Esophagus squamous epithelium (tissue), 5 donors: ENCODE measurements around the gene CNOT1. TPM values are rescaled to one million over a fixed set of nuclear protein-coding genes. Genes with fewer than 3 reads are reported as not detected.
A peak's percentile ranks its signal among the peaks of the same experiment; 100 is the strongest.

Source experiments
- DNase-seq: peaks from one replicate; lab custom pipeline; 2025; lab: John Stamatoyannopoulos, UW
- H3K27ac ChIP-seq, 4 donors: fragments of 200-600 bp; sonication (generic); one replicate each; pipeline ENCODE4 v1.5.1; 2016 to 2019; ENCODE audit warnings: mild to moderate bottlenecking in 1 of 4
- H3K27me3 ChIP-seq, 4 donors: fragments of 200-600 bp; sonication (generic); 1 replicate in 3 of 4; 2 replicates in 1 of 4; pipeline versions ENCODE4 v1.5.1 to v1.6.0; 2017 to 2021; ENCODE audit warnings: antibody characterized with exemption in 1 of 4
- H3K36me3 ChIP-seq, 3 donors: fragments of 200-600 bp; sonication (generic); one replicate each; pipeline ENCODE4 v1.5.1; 2016 to 2019
- H3K4me1 ChIP-seq, 3 donors: fragments of 200-600 bp; sonication (generic); one replicate each; pipeline ENCODE4 v1.5.1; 2017 to 2019
- H3K4me3 ChIP-seq, 4 donors: fragments of 200-600 bp; sonication (generic); 1 replicate in 3 of 4; 2 replicates in 1 of 4; pipeline ENCODE4 v1.5.1; 2016 to 2019; ENCODE audit warnings: mild to moderate bottlenecking in 2 of 4, moderate library complexity in 1 of 4
- H3K9me3 ChIP-seq, 3 donors: fragments of 200-600 bp; sonication (generic); one replicate each; pipeline ENCODE4 v1.5.1; 2016 to 2019
- POLR2A ChIP-seq, 4 donors: fragments of 450-650 bp; IDR thresholded peaks; one replicate each; pipeline ENCODE4 v1.6.1; 2017; ENCODE audit warnings: antibody characterized with exemption in 4 of 4, mild to moderate bottlenecking in 4 of 4, moderate library complexity in 3 of 4
- WGBS, 2 donors: methylation state at CpG; one replicate each; pipeline ENCODE4 v1.1.5; 2018; 5-methylcytosine and 5-hydroxymethylcytosine counted together
- intact Hi-C: fragments of 100-400 bp; cut with DNase I; formaldehyde crosslinking; loops from one replicate; pipeline ENCODE4 v1.15.0; 2022
- total RNA-seq, 4 donors: library from RNA; depleted of rRNA; stranded (reverse); fragments of >200 nt; gene quantifications; one replicate each; pipeline ENCODE4 v1.1.0, GENCODE V29; 2016
- TF ChIP-seq, protein P1 (sequence below), 6 experiments: fragments of 450-650 bp in 4 of 6; fragments of 200-600 bp in 2 of 6; sonication (generic) in 2 of 6; IDR thresholded peaks; one replicate each; pipeline ENCODE4 v1.5.1; 2016 to 2019; ENCODE audit warnings: antibody characterized with exemption in 6 of 6, mild to moderate bottlenecking in 4 of 6, moderate library complexity in 4 of 6
- donor health status: DM: yes; HTN: yes; CAD: no.

Gene CNOT1
- total RNA-seq, 4 donors from 2014 or later = 124 to 229 (median 153) TPM

GRCh38 chr16:58515871-58516767 lies 113.5 kb downstream of the CNOT1 start:
- Histone ChIP-seq H3K36me3 (peaks cover 9 to 51% (median 29%) of the 10 kb centered on the region in 3 donors), H3K27ac (peak overlapping the region; percentile 83 to 92 (median 90)), H3K4me3 (peak overlapping the region; percentile 72 to 93 (median 90)), H3K4me1 (peaks cover 9 to 28% (median 14%) of the 10 kb centered on the region in 3 donors), H3K27me3 (no peaks in the 10 kb centered on the region), H3K9me3 (no peaks in the 10 kb centered on the region)
- DNase-seq = no peak
- intact Hi-C loops = no loop called here
- 40 to 61% methylated on average over 2 to 9 of the region's 66 CpGs for WGBS, 2 donors
- TF ChIP-seq, protein P1, sequence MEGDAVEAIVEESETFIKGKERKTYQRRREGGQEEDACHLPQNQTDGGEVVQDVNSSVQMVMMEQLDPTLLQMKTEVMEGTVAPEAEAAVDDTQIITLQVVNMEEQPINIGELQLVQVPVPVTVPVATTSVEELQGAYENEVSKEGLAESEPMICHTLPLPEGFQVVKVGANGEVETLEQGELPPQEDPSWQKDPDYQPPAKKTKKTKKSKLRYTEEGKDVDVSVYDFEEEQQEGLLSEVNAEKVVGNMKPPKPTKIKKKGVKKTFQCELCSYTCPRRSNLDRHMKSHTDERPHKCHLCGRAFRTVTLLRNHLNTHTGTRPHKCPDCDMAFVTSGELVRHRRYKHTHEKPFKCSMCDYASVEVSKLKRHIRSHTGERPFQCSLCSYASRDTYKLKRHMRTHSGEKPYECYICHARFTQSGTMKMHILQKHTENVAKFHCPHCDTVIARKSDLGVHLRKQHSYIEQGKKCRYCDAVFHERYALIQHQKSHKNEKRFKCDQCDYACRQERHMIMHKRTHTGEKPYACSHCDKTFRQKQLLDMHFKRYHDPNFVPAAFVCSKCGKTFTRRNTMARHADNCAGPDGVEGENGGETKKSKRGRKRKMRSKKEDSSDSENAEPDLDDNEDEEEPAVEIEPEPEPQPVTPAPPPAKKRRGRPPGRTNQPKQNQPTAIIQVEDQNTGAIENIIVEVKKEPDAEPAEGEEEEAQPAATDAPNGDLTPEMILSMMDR (IDR thresholded peaks at IDR 0.05) = peak in 1 of 6 experiments; percentile 7
- TF ChIP-seq POLR2A (IDR thresholded peaks at IDR 0.05) = no peak

DNA sequence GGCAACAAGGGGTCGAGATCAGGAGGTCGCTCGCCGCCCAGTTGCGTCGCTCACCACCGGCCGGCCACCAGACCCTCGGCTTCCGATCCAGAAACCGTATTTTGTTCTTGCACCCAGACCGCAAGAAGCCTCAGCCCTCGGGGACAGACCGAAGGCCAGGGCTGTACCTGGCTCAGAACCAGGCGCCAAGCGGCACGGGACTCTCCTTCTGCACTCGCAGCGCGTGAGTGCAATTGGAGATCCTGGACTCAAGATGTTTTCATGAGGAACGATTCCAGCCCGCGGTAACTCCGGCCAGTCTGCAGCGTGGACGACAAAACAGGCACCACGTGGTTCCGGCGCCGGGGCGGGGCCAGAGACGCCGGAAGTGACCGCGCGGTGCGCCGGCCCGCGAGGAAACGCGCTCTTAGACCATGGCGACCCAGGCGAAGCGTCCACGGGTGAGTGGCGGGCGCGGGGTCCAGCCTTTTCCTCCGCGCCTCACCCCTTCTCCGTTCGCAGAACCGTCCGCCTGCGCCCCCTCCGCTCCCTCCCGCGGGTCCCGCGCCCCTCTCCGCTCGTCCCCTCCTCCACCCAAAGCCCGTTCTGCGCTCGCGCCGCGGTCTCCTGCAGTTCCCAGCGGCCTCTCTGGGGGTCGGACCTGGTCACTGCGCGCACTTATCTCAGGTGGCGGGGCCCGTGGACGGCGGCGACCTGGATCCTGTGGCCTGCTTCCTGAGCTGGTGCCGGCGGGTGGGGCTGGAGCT lies 114.3 kb downstream of the CNOT1 start, which contains the start of gene SETD6:
Gene SETD6 (plus strand): TSS at position 393 of the 746 bp plus-strand sequence. CDS start 21 bp downstream, at position 414.
- Histone ChIP-seq H3K27me3 (no peaks in the 10 kb centered on the region), H3K36me3 (peaks cover under 1 to 49% (median 21%) of the 10 kb centered on the region in 3 donors), H3K4me1 (peaks cover 9 to 28% (median 14%) of the 10 kb centered on the region in 3 donors), H3K4me3 (peak within 1 kb of the TSS; percentile 72 to 93 (median 90)), H3K9me3 (no peaks in the 10 kb centered on the region), H3K27ac (peak within 1 kb of the TSS; percentile 83 to 92 (median 90))
- intact Hi-C loops = no loop called here
- DNase-seq = no peak
- TF ChIP-seq, protein P1 (IDR thresholded peaks at IDR 0.05) = peak in 4 of 6 experiments; percentile 10 to 38 (median 18)
- TF ChIP-seq POLR2A (IDR thresholded peaks at IDR 0.05) = no peak
- WGBS, 2 donors = 5 to 11% methylated on average over 8 to 21 of the region's 80 CpGs

- Histone ChIP-seq H3K4me3 (no peak overlapping the region), H3K27me3 (no peaks in the 10 kb centered on the region), H3K36me3 (peaks cover 0 to 48% (median 7%) of the 10 kb centered on the region in 3 donors), H3K4me1 (peaks cover 9 to 28% (median 14%) of the 10 kb centered on the region in 3 donors), H3K9me3 (no peaks in the 10 kb centered on the region), H3K27ac (no peak overlapping the region)
- WGBS, 2 donors = 79% methylated on average over 3 of the region's 3 CpGs
- TF ChIP-seq POLR2A (IDR thresholded peaks at IDR 0.05) = no peak
- TF ChIP-seq, protein P1 (IDR thresholded peaks at IDR 0.05) = no peak
- intact Hi-C loops = no loop called here
- no peak for DNase-seq
Observed at GRCh38 chr16:58513874-58514273, 115.8 kb downstream of the CNOT1 start.

GRCh38 chr16:58511933-58512815 lies 117.5 kb downstream of the CNOT1 start:
- H3K9me3 ChIP-seq = no peaks in the 10 kb centered on the region
- DNase-seq = no peak
- no peak for TF ChIP-seq POLR2A (IDR thresholded peaks at IDR 0.05)
- TF ChIP-seq, protein P1 (IDR thresholded peaks at IDR 0.05) = peak; percentile 49 to 72 (median 68)
- H3K4me3 ChIP-seq = no peak overlapping the region
- H3K27ac ChIP-seq = no peak overlapping the region
- intact Hi-C loops = no loop called here
- peaks cover 0 to 34% (median 0%) of the 10 kb centered on the region in 3 donors for H3K36me3 ChIP-seq
- WGBS, 2 donors = 35 to 92% methylated on average over 2 to 8 of the region's 17 CpGs
- peaks cover 9 to 24% (median 14%) of the 10 kb centered on the region in 3 donors for H3K4me1 ChIP-seq
- no peaks in the 10 kb centered on the region for H3K27me3 ChIP-seq
